WTC11 (cell line): ENCODE measurements around the gene MDN1. TPM values are rescaled to one million over a fixed set of nuclear protein-coding genes. Genes with fewer than 3 reads are reported as not detected.

Source experiments
- ATAC-seq: fragments of 200-7000 bp; cut with Tn5 transposase; 2 replicates; pipeline ENCODE4 v1.10.0; 2021; ENCODE audit warnings: mild to moderate bottlenecking, moderate library complexity
- CTCF ChIA-PET: fragments of 300-600 bp; sonication (Branson Sonifier 250); formaldehyde crosslinking; loops from one replicate; lab custom pipeline; 2021; ENCODE audit warnings: antibody characterized with exemption; lab: Charles Lee
- POLR2A ChIA-PET: fragments of 350-600 bp; sonication (Branson Sonifier 250); formaldehyde crosslinking; loops from one replicate; lab custom pipeline; 2021; ENCODE audit warnings: antibody characterized with exemption; lab: Charles Lee
- DNase-seq: peaks from one replicate; pipeline ENCODE4 v3.0.0; 2021; ENCODE audit warnings: low spot score
- H3K27ac Mint-ChIP-seq: 2 replicates; pipeline ENCODE4 v1.8.0; 2021; ENCODE audit warnings: mixed read lengths
- H3K27me3 Mint-ChIP-seq: 2 replicates; pipeline ENCODE4 v1.8.0; 2021; ENCODE audit warnings: low read depth, mild to moderate bottlenecking, moderate library complexity, mixed read lengths
- H3K36me3 Mint-ChIP-seq: 2 replicates; pipeline ENCODE4 v1.8.0; 2021; ENCODE audit warnings: mixed read lengths
- H3K4me1 Mint-ChIP-seq: 2 replicates; pipeline ENCODE4 v1.8.0; 2022; ENCODE audit warnings: mixed read lengths
- H3K4me3 Mint-ChIP-seq: 2 replicates; pipeline ENCODE4 v1.8.0; 2021; ENCODE audit warnings: mild to moderate bottlenecking, moderate library complexity, mixed read lengths
- H3K9me3 Mint-ChIP-seq: 2 replicates; pipeline ENCODE4 v1.8.0; 2021; ENCODE audit warnings: mixed read lengths
- ATF1 ChIP-seq: sonication (generic); formaldehyde crosslinking; IDR thresholded peaks from 2 replicates; pipeline ENCODE4 v1.8.1; 2023; ENCODE audit warnings: mild to moderate bottlenecking, moderate library complexity, missing genetic modification reagents
- ERG ChIP-seq: fragments of 250-450 bp; sonication (Bioruptor Pico); IDR thresholded peaks from 2 replicates; pipeline ENCODE4 v1.8.0; 2021; ENCODE audit warnings: mild to moderate bottlenecking
- FOXP4 ChIP-seq: sonication (generic); formaldehyde crosslinking; IDR thresholded peaks from 2 replicates; pipeline ENCODE4 v1.8.0; 2022; ENCODE audit warnings: mild to moderate bottlenecking, missing genetic modification reagents
- GABPB1 ChIP-seq: sonication (generic); formaldehyde crosslinking; IDR thresholded peaks from 2 replicates; pipeline ENCODE4 v1.8.1; 2023; ENCODE audit warnings: mild to moderate bottlenecking, missing genetic modification reagents
- HMGA2 ChIP-seq: fragments of 250-450 bp; sonication (Bioruptor Pico); IDR thresholded peaks from 2 replicates; pipeline ENCODE4 v1.4.0; 2021; ENCODE audit warnings: mild to moderate bottlenecking, moderate library complexity
- HMGXB4 ChIP-seq: sonication (generic); formaldehyde crosslinking; IDR thresholded peaks from 2 replicates; pipeline ENCODE4 v1.8.1; 2023; ENCODE audit warnings: mild to moderate bottlenecking, moderate library complexity, missing genetic modification reagents
- JUN ChIP-seq: sonication (generic); formaldehyde crosslinking; IDR thresholded peaks from 2 replicates; pipeline ENCODE4 v1.8.0; 2023; ENCODE audit warnings: mild to moderate bottlenecking, missing genetic modification reagents
- NFE2L1 ChIP-seq: sonication (generic); formaldehyde crosslinking; IDR thresholded peaks from 2 replicates; pipeline ENCODE4 v1.8.1; 2023; ENCODE audit warnings: missing genetic modification reagents
- OVOL2 ChIP-seq: fragments of 250-450 bp; sonication (Bioruptor Pico); IDR thresholded peaks from 2 replicates; pipeline ENCODE4 v1.9.0; 2021; ENCODE audit warnings: mild to moderate bottlenecking, borderline replicate concordance
- PREB ChIP-seq: sonication (generic); formaldehyde crosslinking; IDR thresholded peaks from 2 replicates; pipeline ENCODE4 v1.8.1; 2022; ENCODE audit warnings: mild to moderate bottlenecking, missing genetic modification reagents, moderate library complexity, borderline replicate concordance
- RELA ChIP-seq: sonication (generic); formaldehyde crosslinking; IDR thresholded peaks from 2 replicates; pipeline ENCODE4 v1.8.1; 2022; ENCODE audit warnings: missing genetic modification reagents, mild to moderate bottlenecking, borderline replicate concordance
- SMAD4 ChIP-seq: sonication (generic); formaldehyde crosslinking; IDR thresholded peaks from 2 replicates; pipeline ENCODE4 v1.8.0; 2022; ENCODE audit warnings: mild to moderate bottlenecking, missing genetic modification reagents
- ZBTB21 ChIP-seq: sonication (generic); formaldehyde crosslinking; IDR thresholded peaks from 2 replicates; pipeline ENCODE4 v1.8.1; 2023; ENCODE audit warnings: mild to moderate bottlenecking, missing genetic modification reagents, borderline replicate concordance
- ZNF416 ChIP-seq: fragments of 250-450 bp; sonication (Bioruptor Pico); IDR thresholded peaks from 2 replicates; pipeline ENCODE4 v1.9.0; 2021; ENCODE audit warnings: mild to moderate bottlenecking, inconsistent platforms
- ZNF532 ChIP-seq: fragments of 250-450 bp; sonication (Bioruptor Pico); IDR thresholded peaks from 2 replicates; pipeline ENCODE4 v1.9.0; 2021; ENCODE audit warnings: mild to moderate bottlenecking, borderline replicate concordance
- total RNA-seq: library from RNA; stranded (reverse); gene quantifications from 3 replicates; pipeline ENCODE4 v1.2.3, GENCODE V29; 2021

The MDN1 gene
- total RNA-seq, 1 experiment from 2014 or later = 195 TPM

GRCh38 chr6:89763550-89763949 lies 56.0 kb downstream of the MDN1 start (continued):
- TF ChIP-seq GABPB1 (CRISPR knock-in tag) (no peak), ATF1 (CRISPR knock-in tag) (no peak)
- TF ChIP-seq, all 79 proteins: peak for 0

GRCh38 chr6:89758830-89759229 lies 60.8 kb downstream of the MDN1 start:
- ATAC-seq (no peak), DNase-seq (no peak)
- TF ChIP-seq ZNF532 (CRISPR knock-in tag) (no peak), HMGA2 (no peak), FOXP4 (CRISPR knock-in tag) (no peak), ZBTB21 (CRISPR knock-in tag) (no peak), OVOL2 (CRISPR knock-in tag) (no peak), NFE2L1 (CRISPR knock-in tag) (no peak), ERG (no peak), JUN (no peak), SMAD4 (CRISPR knock-in tag) (no peak), HMGXB4 (no peak), ZNF416 (CRISPR knock-in tag) (no peak), RELA (no peak), PREB (no peak)
- H3K4me3 Mint-ChIP-seq = no peak overlapping the region
- H3K36me3 Mint-ChIP-seq = peaks cover 73% of the 10 kb centered on the region
- no peaks in the 10 kb centered on the region for H3K9me3 Mint-ChIP-seq
- no peaks in the 10 kb centered on the region for H3K4me1 Mint-ChIP-seq
- CTCF ChIA-PET = no interaction called here
- no peaks in the 10 kb centered on the region for H3K27me3 Mint-ChIP-seq
- peak overlapping the region; percentile 88 for H3K27ac Mint-ChIP-seq
- POLR2A ChIA-PET = no interaction called here
